NOMO-1 treated with dmso at 0.1 percent for 144 hours (cell line): ENCODE data around the gene ZNF605.
A peak's percentile ranks its signal among the peaks of the same experiment; 100 is the strongest.
"Not testable (repeated sequence)": the region's sequence is repeated elsewhere in the genome, so short reads cannot be mapped to it uniquely, and the experiment has no call there.

Experiments used
- DNase-seq: peaks from one replicate; lab custom pipeline; 2025; ENCODE audit not compliant: unreplicated experiment; lab: John Stamatoyannopoulos, UW

ZNF605 gene

DNA sequence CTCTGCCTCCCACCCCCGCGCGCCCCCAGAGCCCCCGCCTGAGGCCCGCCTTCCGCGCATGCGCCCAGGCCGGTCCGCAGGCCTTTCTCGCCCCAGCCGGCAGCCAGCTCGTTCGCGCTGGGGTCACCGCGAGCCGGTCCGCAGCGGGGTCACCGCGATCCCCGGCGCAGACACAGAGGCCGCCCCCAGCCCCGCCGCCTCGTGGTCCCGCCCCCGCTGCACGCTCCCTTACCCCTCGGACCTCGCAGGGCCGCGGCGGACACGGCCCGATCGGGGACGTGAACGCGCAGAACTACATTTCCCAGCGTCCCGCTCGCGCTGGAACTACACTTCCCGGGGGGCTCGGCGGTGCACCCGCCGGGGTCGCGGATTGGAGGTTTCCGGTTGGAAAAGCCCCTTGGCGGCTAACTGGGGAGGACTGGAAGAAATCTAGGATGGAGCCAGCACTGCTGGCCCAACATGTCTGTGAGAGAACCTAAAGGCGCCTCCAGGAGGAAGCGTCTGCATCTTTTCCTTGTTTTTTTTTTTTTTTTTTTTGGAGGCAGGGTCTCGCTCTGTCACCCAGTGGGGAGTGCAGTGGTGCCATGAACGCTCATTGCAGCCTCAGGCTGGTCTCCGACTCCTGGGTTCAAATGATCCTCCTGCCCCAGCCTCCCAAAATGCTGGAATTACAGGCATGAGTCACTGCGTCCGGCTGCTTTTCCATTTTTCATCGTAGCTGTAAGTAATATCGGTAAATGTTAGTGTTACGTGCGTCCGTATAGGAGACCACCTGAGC is at the start of gene ZNF605:
Gene ZNF605, minus strand, starts transcription at position 296 of the 778 bp plus-strand sequence. CDS start 10,671 bp downstream, outside the sequence.
- DNase-seq: peak; percentile 64

DNA sequence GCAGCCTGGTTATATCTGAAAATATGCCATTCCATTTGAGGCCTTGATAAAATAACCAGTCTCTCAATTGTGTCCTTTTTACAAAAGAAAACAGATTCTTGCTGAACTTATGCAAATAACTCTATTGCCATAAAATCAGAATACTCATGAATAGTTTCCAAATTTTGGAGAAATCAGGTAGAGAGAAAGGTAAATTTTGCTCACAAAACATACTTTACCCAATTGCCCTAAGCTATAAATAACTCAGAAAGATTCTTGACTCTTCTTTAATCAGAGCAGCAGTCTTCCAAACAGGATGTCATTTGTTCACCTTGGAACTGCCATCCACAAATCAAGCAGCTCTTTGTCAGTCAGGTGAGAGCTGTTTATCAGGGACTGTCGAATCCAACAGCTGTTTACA is 42.6 kb upstream of the ZNF605 start:
- DNase-seq: no peak

DNA sequence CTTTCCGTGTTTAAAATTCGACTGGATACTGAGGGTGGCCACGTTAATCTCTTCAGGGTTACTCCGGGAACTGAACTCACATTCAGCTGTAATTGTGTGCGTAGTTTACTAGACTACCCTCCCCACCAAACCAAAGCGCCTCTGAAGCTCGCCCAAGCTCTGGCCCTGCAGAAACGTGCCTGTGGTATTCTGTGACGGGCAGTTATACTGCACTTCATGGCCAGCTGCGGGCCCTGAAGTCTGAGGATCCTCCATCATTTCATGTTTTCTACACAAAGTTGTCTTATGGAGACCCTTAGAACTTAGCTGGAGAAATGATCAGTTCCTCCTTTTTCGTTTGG is 30.7 kb upstream of the ZNF605 start:
- DNase-seq: no peak

DNA sequence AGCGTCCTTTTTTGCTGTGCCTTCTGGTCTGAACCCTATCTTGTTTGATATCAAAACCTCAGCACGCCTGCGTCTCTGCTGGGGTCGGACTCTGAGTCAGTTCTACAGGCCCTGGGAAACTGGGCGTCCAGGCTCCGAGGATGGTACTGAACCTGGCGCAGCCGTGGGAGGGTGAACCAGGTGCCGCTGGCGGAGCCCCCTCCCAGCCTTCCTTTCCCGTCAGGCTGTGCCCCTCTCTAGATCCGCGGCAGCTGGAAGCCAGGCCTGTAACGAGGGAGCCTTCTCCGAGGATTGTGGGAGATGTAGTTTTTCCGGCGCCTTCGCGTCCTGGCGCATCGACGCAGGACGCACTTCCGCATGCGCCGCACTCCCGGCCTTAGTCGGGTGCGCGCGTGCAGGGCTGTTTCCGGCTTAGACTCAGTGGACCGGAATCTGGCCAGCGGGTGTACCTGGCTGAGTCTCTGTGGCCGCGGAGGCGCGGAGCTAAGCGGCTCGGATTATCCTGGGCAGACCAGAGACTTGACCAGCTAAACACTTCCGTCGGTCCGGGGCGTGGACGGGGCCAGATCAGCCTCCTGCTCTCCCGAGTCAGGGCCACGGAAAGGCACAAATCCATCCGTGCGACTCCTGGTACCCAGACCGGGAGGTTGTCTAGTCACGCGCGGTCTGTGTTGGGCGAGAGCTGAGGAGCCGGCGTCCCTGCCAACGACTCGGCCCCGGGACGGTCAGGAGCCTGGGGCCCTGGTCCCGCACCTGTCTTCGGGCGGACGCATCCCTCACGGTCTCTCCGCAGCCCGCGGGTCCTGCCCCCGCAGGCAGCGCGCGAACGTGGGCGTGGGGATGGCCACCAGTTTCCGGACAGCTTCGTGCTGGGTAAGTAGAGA is 30.1 kb upstream of the ZNF605 start, which contains the start of gene ZNF26:
Gene ZNF26, plus strand, starts transcription at position 367 of the 884 bp plus-strand sequence. Its CDS starts 474 bp downstream, at position 841.
- peak; percentile 86 for DNase-seq

DNA sequence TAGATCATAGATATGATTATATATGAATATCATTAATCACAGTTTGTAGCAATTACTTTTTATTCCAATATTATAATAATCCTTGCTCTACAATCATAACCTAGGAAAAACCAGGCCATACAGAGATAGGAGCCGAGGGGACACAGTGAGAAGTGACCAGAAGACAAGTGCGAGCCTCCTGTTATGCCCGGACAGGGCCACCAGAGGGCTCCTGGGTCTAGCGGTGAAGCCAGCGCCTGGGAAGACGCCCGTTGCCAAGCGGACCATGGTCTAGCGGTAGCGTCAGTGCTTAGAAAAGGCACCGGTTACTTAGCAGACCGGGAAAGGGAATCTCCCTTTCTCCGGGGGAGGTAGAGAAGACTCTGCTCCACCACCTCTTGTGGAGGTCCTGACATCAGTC is 20.8 kb upstream of the ZNF605 start:
- not testable (repeated sequence) for DNase-seq

DNA sequence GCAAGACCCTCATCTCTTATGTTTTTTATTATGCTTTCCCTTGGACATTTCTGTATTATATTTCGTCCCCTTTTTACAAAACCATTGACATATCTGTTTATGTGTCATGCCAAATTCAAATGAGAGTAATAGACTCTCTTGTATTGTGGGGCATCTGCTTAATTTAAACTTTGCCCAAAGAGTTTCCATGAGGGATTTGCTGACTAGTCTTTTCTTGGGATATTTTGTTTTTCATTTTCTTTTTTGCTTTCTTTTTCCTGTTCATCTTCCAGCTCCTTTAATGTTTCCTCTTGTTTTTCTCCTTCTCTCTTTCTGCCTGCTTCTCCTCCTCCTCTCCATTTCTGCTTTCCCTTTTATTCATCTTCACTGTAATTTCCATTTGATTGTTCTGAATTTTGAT is 16.3 kb upstream of the ZNF605 start:
- DNase-seq: no peak

DNA sequence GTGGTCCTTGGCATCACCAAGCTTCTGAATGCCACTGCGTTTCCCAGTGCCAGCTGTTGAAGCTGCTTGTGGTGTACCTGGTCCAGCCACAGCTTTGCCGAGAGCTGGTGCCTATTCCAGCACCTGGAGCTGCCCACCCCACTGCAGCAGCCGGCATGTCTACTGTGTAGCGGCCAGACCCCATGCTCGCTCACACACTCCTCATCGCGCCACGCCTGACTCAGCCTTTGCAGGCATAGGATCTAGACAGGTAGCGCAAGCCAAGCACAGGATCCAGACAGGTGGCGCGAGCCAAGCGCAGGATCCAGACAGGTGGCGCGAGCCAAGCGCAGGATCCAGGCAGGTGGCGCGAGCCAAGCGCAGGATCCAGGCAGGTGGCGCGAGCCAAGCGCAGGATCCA is 11.6 kb upstream of the ZNF605 start:
- no peak for DNase-seq

DNA sequence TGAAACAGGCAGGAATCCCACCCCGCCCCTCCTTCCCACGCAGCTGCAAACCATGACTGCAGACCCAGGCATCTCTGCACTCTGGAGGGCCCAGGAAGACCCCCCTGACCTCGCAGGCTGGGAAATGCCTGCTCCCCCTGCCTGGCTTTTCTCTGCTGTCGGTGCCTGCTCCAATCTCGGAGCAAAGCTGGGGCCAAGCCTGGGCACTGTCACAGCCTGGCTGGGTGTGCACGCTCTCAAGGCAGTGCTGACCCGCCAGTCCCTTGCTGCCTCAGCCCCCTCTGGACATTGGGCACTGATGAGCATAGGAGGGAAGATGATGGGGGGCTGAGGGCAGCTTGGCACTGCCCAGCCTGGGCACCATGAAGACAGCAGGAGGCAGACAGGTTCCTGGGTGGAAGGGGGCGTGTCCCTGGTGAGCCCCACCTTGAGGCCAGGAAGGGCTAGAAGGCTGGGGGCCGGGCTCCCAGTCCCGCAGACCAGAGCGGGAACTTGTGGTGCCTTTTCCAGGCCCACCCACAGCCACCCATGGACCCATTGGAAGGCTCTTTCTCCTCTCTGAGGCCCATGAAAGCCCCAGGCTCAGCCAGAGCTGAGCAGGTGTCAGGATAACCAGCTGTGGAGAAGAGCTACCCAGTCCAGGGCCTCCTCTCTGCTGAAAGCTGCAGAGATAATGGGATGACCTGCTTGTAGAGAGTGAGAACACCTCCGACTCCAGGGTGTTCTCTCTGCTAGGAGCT is 10.7 kb upstream of the ZNF605 start:
- DNase-seq: no peak

DNA sequence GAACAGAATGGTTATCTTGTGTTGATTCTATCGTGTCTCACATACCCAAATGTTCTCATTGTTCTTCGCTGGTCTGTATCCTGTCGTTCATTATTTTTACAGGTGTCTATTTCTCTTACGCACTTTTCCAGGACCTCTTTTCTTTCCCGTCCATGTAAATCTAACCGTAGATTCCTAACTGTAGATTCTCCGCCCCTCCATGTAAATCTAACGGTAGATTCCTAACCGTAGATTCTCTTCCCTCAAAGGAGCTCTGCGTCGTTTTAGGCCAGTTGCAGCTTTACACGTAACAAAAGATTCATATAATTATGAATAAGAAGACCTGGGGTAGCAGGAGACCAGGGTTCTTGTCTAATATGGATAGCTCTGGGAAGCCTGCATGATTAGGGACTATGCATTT is 9.7 kb upstream of the ZNF605 start:
- DNase-seq: no peak

DNA sequence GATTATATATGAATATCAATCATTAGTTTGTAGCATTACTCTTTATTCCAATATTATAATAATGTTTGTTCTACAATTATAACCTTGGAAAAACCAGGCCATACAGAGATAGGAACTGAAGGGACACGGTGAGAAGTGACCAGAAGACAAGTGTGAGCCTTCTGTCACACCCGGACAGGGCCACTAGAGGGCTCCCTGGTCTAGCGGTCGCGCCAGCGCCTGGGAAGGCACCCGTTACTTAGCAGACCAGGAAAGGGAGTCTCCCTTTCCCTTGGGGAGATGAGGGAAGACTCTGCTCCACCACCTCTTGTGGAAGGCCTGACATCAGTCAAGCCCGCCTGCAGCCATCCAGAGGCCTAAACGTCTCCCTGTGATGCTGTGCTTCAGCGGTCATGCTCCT is 7.8 kb upstream of the ZNF605 start:
- DNase-seq: not testable (repeated sequence)

DNA sequence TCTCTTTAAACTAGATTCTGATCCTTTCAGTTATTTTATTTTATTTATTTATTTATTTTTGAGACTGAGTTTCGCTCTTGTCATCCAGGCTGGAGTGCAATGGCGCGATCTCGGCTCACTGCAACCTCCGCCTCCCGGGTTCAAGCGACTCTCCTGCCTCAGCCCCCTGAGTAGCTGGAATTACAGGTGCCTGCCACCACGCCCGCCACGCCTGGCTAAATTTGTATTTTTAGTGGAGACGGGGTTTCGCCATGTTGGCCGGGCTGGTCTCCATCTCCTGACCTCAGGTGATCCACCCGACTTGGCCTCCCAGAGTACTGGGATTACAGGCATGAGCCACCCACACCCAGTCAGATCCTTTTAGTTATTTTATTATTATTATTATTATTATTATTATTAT is 5.7 kb upstream of the ZNF605 start:
- DNase-seq: not testable (repeated sequence)

DNA sequence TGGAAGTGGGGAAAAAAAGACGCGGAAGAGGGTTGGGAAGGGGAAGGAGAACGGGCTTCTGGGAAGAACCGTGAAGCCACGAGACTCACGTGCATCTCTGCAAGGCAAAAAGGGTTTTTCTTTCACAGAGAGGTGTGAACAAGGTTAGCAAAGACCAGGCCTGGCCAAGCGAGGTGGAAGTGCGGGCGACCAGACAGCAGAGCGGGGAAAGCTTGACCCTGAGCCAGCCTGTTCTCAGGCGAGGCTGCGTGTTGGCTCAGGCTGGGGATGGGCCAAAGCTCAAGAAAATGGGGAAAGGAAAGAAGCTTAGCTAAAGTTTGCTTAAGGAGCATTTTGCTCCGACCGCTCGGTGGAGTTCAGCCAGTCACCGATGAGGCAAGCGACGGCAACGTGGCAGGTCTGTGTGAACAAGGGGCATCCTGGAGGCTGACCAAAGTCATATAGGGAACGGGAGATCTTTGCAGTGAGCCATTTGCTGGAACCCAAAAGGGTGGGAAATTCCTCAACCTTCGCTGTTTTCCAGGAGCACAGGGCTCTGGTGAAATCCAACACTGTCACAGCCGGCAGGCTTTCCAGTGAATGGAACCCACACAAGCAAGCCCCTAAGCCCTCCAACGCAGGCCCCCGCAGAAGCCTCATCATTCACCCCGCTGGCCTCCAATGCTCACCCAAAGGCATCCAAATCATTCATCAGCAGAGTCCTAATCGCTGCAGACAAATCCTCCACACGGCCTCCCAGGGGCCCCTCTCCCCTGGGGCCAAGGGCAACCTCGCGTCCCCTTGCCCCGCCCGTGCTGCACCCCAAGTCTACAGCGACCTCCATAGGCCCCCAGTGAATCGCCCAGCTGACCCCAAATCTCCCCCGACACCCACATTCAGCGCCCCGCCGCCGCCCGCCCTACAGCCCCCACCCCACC is 754 bp downstream of the ZNF605 start:
- DNase-seq: no peak

DNA sequence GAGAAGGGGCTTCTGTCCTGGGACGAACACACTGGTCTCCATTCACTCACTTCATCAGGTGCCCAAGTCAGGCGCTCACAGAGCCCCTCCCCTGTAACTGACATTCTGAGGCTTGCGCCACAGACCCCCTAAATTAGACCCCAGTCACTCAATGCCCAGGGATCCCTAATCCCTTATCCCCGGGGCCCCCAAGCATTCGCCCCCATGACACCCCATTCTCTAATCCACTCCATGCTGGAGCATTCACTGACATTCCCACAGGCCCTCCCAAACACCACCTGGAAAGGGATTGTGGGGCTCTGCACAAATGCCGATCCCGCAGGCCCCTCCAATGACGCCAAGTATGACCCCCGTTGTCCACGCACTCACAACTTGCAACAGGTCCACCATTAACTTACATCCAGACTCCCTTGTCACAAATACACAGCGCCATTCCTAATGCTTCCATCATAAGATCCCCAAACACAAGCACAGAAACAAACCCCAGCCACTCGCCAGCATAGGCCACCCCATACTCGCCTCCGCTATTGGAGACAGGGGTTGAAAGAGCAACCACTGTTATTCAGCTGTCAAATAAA is 1.5 kb downstream of the ZNF605 start:
- DNase-seq: no peak

DNA sequence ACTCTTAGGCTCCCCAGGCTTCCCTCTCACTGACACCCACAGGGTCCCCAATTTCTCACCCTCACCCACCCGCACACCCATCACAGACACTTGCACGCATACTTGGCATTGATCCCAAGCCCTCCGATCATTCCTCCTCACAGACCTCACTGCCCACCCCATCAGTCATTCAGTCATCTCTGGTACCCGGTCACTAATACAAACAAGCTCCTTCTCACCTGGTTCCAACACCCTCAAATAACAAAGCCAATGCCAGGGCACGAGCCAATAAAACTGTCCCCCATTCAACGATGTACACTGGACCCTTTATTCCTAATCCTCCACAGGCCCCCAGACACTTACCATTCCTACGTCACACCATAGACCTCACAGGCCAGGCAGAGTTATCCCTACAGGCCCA is 2.3 kb downstream of the ZNF605 start:
- DNase-seq: no peak

DNA sequence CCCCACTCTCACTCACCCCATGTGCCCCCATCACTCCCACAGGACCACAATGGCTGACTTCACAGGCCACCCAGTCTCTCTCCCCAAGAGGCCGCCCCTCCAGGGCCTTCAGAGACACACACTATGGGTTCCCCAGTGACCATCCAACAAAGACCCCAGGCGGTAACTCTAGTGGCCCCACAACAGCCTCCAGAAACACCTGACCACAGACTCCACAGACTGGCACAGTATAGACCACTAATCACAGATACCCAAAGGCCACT is 3.0 kb downstream of the ZNF605 start:
- no peak for DNase-seq

DNA sequence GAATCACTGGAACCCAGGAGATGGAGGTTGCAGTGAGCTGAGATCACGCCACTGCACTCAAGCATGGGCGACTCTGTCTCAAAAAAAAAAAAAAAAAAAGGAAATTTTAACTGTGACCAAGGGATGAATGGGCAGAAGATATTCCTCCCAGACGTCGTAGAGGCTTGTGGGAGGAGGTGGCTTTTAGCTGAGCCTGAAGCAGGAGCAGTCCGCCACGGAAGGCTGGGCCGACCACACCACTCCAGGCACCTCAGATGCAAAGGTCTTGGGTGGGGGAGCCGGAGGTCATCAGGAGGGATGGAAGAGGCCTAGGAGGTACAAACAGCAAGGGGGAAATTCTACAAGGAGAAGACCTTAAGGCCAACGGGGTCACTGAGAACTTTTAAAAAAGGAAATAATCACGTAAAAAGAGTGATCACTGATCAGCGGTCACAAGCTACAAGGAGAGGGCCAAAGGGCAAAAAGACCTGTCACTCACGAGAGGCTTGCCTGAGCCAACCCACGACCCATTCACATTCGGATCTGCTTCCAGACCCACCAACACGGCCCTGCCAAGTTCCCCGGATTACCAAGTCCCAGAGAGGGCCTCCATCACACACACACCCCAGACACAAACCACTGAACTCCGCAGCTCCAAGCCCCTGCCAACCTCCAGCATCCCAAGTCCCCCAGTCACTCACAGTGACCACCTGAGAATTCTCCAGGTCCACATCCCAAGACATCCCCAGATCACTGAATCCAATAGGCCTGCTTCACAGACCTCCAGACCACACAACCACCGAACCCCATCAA is 3.5 kb downstream of the ZNF605 start:
- DNase-seq: no peak

DNA sequence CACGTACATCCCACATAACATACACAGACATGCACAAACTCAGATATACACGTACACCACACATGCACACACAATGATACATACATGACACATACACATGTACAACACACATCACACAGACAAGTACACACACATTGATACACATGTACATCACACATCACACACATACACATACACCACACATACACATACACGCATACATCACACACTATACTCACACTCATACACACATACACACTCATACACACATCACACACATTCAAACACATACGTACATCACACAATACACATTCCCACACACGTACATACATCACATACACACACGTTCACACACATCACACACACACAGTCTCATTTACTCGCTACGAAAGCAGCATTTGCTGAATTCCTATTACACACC is 4.5 kb downstream of the ZNF605 start:
- DNase-seq: no peak

DNA sequence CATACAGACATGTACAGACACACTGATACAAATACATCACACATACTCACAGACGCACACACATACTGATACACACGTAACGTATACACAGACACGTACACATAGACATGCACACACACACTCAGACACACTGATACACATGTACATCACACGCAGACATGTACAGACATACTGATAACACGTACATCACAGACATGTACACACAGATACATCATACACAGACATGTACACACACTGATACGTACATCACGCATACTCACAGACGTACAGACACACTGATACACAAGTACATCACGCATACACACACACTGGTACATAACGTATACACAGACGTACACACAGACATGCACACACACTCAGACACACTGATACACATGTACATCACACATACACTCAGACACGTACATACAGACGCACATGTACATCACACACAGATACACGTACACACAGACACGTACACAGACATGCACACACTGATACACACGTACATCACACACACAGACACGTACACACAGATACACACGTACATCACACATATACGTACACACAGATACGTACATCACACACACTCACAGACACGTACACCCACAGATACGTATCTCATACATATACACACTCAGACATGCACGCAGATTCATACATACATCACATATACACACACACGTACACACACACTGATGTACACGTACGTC is 5.1 kb downstream of the ZNF605 start:
- DNase-seq: no peak
